ENCODE data around the gene PRSS3. TPM values are rescaled to one million over a fixed set of nuclear protein-coding genes. Genes with fewer than 3 reads are reported as not detected.
"Not testable (repeated sequence)": the region's sequence is repeated elsewhere in the genome, so short reads cannot be mapped to it uniquely, and the experiment has no call there.

Gene PRSS3
- total RNA-seq, 1 donor = not detected

DNA sequence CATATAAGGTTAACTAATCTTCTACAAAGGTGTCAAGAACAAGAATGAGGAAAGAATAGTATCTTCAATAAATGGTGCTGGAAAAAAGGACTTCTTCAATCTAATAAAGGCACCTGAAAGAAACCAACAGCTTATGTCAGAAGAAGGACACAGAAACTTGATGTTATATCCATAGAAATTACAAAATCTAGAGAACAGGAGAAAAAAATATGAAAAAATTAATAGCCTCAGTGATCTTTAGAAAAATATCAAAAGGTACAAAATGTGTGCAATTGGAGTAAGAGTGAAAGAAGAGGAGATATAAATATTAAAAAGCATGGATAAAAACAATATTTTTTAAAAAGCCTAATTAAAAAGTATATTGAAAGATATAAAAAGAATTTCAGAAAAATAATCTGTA is 18.8 kb upstream of the PRSS3 start:
- peaks cover 3% of the 10 kb centered on the region for H3K4me1 ChIP-seq (ENCODE audit: insufficient read depth, low read length)
- no peaks in the 10 kb centered on the region for H3K27me3 ChIP-seq (ENCODE audit: insufficient read depth, low read length)
- H3K9me3 ChIP-seq (ENCODE audit: low read depth, low read length) = no peaks in the 10 kb centered on the region
- no peak overlapping the region for H3K4me3 ChIP-seq (ENCODE audit: low read length)

GRCh38 chr9:33778700-33779351 is 16.5 kb upstream of the PRSS3 start:
- no peaks in the 10 kb centered on the region for H3K9me3 ChIP-seq (ENCODE audit: low read depth, low read length)
- H3K4me3 ChIP-seq (ENCODE audit: low read length) = no peak overlapping the region
- H3K27me3 ChIP-seq (ENCODE audit: insufficient read depth, low read length) = no peaks in the 10 kb centered on the region
- peaks cover 3% of the 10 kb centered on the region for H3K4me1 ChIP-seq (ENCODE audit: insufficient read depth, low read length)

DNA sequence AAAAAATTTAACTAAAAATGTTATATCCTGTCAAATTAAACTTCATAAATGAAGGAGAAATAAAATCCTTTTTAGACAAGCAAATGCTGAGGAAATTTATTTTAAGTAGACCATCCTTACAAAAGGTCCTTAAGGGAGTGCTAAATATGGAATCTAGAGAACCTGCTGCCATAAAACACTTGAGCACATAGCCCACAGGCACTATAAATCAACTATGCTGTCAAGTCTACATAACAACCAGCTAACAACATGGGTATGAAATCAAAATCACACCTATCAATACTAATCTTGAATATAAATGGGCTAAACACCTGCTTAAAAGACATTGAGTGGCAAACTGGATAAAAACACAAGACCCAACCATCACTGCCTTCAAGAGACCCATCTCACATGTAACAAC is 15.1 kb upstream of the PRSS3 start:
- no peaks in the 10 kb centered on the region for H3K27me3 ChIP-seq (ENCODE audit: insufficient read depth, low read length)
- no peak overlapping the region for H3K4me3 ChIP-seq (ENCODE audit: low read length)

DNA sequence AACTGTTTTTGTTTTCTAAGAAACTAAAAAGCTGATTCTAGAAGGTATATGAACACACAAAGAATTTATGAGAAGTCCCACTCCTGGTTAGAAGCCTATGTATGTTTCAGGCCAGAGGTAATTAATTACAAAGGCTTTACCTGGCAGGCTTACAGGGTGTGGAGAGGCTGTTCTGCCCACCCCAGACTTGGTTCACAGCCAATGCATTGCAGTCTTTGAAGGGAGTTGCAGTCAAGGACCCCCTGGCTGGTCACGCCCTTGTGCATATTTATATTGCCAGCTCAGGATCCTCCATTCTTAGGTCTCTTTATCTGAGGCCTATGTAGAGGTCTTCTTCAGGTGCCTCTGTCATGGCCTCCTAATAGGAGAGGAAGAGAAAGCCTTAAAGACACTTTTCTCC is 13.6 kb upstream of the PRSS3 start:
- peaks cover 3% of the 10 kb centered on the region for H3K4me1 ChIP-seq (ENCODE audit: insufficient read depth, low read length)
- no peaks in the 10 kb centered on the region for H3K27me3 ChIP-seq (ENCODE audit: insufficient read depth, low read length)
- H3K9me3 ChIP-seq (ENCODE audit: low read depth, low read length) = no peaks in the 10 kb centered on the region
- H3K4me3 ChIP-seq (ENCODE audit: low read length) = no peak overlapping the region

More for the DNA sequence above, 15.1 kb upstream of the PRSS3 start:
- Histone ChIP-seq H3K9me3 (ENCODE audit: low read depth, low read length) (no peaks in the 10 kb centered on the region), H3K4me1 (ENCODE audit: insufficient read depth, low read length) (peaks cover 3% of the 10 kb centered on the region)

- Histone ChIP-seq H3K27me3 (ENCODE audit: insufficient read depth, low read length) (no peaks in the 10 kb centered on the region), H3K9me3 (ENCODE audit: low read depth, low read length) (no peaks in the 10 kb centered on the region), H3K4me1 (ENCODE audit: insufficient read depth, low read length) (peaks cover 3% of the 10 kb centered on the region), H3K4me3 (ENCODE audit: low read length) (no peak overlapping the region)
These were observed 12.8 kb upstream of the PRSS3 start for GRCh38 chr9:33782395-33783152.

- Histone ChIP-seq H3K27me3 (ENCODE audit: insufficient read depth, low read length) (peaks cover under 1% of the 10 kb centered on the region), H3K4me3 (ENCODE audit: low read length) (no peak overlapping the region), H3K4me1 (ENCODE audit: insufficient read depth, low read length) (no peaks in the 10 kb centered on the region), H3K9me3 (ENCODE audit: low read depth, low read length) (no peaks in the 10 kb centered on the region)
These were observed 9.4 kb upstream of the PRSS3 start for GRCh38 chr9:33785914-33786313.

GRCh38 chr9:33786681-33787080 is 8.7 kb upstream of the PRSS3 start:
- no peaks in the 10 kb centered on the region for H3K9me3 ChIP-seq (ENCODE audit: low read depth, low read length)
- no peak overlapping the region for H3K4me3 ChIP-seq (ENCODE audit: low read length)
- H3K4me1 ChIP-seq (ENCODE audit: insufficient read depth, low read length) = no peaks in the 10 kb centered on the region
- H3K27me3 ChIP-seq (ENCODE audit: insufficient read depth, low read length) = peaks cover 2% of the 10 kb centered on the region

GRCh38 chr9:33787839-33788238 is 7.5 kb upstream of the PRSS3 start:
- H3K4me3 ChIP-seq (ENCODE audit: low read length) = no peak overlapping the region
- H3K4me1 ChIP-seq (ENCODE audit: insufficient read depth, low read length) = no peaks in the 10 kb centered on the region
- H3K27me3 ChIP-seq (ENCODE audit: insufficient read depth, low read length) = peaks cover 2% of the 10 kb centered on the region
- no peaks in the 10 kb centered on the region for H3K9me3 ChIP-seq (ENCODE audit: low read depth, low read length)

DNA sequence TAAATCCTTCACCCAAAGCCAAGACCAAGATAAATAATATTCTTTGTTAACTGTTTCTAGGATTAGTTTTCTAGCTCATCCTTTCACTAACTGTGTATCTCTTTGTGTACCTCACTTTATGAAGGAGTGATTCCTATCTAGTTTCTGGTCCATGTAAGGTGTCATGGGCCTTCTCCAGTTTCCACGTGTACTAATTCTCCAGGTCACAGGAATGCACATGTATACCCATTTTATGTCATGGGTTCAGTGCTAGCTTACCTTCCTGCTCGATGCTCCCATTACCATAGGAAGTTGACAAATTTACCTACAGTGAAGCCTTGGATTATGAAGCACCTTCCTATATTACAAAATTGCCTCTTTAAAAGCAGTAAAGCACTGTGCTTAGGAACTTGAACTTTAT is 5.9 kb upstream of the PRSS3 start:
- not testable (repeated sequence) for H3K4me1 ChIP-seq (ENCODE audit: insufficient read depth, low read length); H3K9me3 ChIP-seq (ENCODE audit: low read depth, low read length); H3K4me3 ChIP-seq (ENCODE audit: low read length); H3K27me3 ChIP-seq (ENCODE audit: insufficient read depth, low read length)

DNA sequence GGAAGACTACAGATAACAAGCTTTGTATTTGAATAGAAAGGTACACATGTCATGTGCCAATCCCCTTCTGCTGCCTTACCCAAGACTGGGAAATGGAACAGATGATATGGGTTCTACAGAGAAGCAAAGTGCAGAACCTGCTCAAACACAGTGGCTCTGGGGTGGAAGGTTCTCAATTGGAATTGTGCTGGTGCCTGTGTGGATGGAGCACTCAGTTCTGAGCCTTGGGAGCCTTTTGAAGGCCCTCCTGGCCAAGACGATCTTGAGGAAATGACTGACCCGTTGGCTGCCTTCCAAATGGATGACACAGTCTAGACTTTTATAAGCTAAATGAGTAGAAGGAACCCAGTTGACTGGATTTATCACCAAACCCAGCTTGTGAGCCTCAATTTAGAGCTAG is 4.2 kb upstream of the PRSS3 start:
- Histone ChIP-seq H3K9me3 (ENCODE audit: low read depth, low read length) (no peaks in the 10 kb centered on the region), H3K4me1 (ENCODE audit: insufficient read depth, low read length) (no peaks in the 10 kb centered on the region), H3K4me3 (ENCODE audit: low read length) (no peak overlapping the region)

DNA sequence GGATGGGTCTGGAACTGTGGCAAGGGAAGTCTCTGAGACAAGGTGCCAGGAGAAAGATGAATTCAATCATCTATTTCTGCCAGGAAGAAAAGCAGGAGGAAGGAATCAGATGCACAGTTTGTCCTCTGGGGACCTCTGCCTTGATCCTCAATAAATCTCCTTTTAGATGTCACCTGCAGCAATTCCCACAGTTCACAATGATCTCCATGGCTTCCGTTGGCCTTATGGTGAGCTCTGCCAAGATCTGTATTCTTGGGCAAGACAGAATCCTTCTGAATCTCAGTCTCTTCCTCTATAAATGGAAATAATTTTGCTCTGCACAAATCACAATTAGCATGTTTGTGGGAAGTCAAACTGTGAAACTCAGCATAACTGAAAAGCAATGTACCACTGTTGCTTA is 1.9 kb upstream of the PRSS3 start:
- not testable (repeated sequence) for H3K4me1 ChIP-seq (ENCODE audit: insufficient read depth, low read length)

More for the DNA sequence above, 4.2 kb upstream of the PRSS3 start:
- H3K27me3 ChIP-seq (ENCODE audit: insufficient read depth, low read length) = peaks cover 2% of the 10 kb centered on the region

DNA sequence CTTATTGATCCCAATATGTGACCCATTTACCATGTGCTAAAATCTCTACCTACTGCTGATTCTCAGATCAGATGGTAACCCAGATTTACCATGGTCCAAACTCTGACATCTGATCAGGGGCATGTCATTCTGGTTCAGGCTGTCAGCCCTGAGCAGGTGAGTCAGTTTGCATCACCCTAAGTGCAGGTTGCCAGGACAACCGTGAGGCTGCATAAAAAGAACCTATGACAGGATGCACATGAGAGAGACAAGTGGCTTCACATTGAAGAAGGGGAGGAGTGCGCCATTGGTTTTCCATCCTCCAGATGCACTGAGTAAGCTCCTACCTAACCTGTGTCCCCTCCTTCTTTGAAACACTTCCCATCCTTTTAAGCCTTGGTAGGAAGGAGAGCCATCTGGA is 801 bp upstream of the PRSS3 start:
- Histone ChIP-seq H3K4me3 (ENCODE audit: low read length) (no peak overlapping the region), H3K9me3 (ENCODE audit: low read depth, low read length) (no peaks in the 10 kb centered on the region), H3K27me3 (ENCODE audit: insufficient read depth, low read length) (peaks cover 2% of the 10 kb centered on the region), H3K4me1 (ENCODE audit: insufficient read depth, low read length) (no peaks in the 10 kb centered on the region)

More for the DNA sequence above, 1.9 kb upstream of the PRSS3 start:
- H3K27me3 ChIP-seq (ENCODE audit: insufficient read depth, low read length); H3K4me3 ChIP-seq (ENCODE audit: low read length); H3K9me3 ChIP-seq (ENCODE audit: low read depth, low read length): not testable (repeated sequence)

GRCh38 chr9:33795819-33796218 is 458 bp downstream of the PRSS3 start:
- H3K27me3 ChIP-seq (ENCODE audit: insufficient read depth, low read length) = peaks cover 2% of the 10 kb centered on the region
- H3K9me3 ChIP-seq (ENCODE audit: low read depth, low read length) = no peaks in the 10 kb centered on the region
- no peak overlapping the region for H3K4me3 ChIP-seq (ENCODE audit: low read length)
- no peaks in the 10 kb centered on the region for H3K4me1 ChIP-seq (ENCODE audit: insufficient read depth, low read length)

- H3K27me3 ChIP-seq (ENCODE audit: insufficient read depth, low read length); H3K9me3 ChIP-seq (ENCODE audit: low read depth, low read length); H3K4me1 ChIP-seq (ENCODE audit: insufficient read depth, low read length); H3K4me3 ChIP-seq (ENCODE audit: low read length): not testable (repeated sequence)
These were observed 1.3 kb downstream of the PRSS3 start for GRCh38 chr9:33796679-33797078.

DNA sequence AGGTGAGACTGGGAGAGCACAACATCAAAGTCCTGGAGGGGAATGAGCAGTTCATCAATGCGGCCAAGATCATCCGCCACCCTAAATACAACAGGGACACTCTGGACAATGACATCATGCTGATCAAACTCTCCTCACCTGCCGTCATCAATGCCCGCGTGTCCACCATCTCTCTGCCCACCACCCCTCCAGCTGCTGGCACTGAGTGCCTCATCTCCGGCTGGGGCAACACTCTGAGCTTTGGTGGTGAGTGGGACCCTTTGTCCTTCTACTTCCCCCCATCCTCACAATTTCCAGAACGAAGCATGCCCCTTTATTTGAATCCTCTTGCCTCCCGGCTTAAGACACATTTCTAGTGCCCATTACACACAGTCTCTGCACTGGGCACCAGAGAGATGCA is 2.5 kb downstream of the PRSS3 start:
- Histone ChIP-seq H3K4me3 (ENCODE audit: low read length) (no peak overlapping the region), H3K4me1 (ENCODE audit: insufficient read depth, low read length) (no peaks in the 10 kb centered on the region), H3K9me3 (ENCODE audit: low read depth, low read length) (no peaks in the 10 kb centered on the region), H3K27me3 (ENCODE audit: insufficient read depth, low read length) (no peaks in the 10 kb centered on the region)

DNA sequence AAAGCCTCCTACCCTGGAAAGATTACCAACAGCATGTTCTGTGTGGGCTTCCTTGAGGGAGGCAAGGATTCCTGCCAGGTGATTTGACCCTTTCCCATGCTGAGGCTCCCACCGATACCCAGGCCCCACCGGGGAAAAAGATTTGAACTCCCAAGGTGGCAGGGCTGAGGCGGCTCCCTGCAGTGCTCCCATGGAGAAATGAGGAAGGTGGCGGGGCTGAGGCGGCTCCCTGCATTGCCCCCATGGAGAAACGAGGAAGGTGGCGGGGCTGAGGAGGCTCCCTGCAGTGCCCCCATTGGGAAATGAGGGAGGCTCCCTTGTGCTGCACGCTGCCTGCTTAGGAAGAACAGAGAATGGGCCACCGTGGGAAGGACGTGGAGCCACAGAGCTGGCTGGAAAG is 3.2 kb downstream of the PRSS3 start:
- H3K9me3 ChIP-seq (ENCODE audit: low read depth, low read length) = no peaks in the 10 kb centered on the region
- H3K27me3 ChIP-seq (ENCODE audit: insufficient read depth, low read length) = no peaks in the 10 kb centered on the region
- no peak overlapping the region for H3K4me3 ChIP-seq (ENCODE audit: low read length)
- H3K4me1 ChIP-seq (ENCODE audit: insufficient read depth, low read length) = no peaks in the 10 kb centered on the region

Measured in mononuclear cell (primary cell).